Astrocyte of the cerebellum (primary cell): ENCODE results near the gene ZNF536.

ENCODE experiments used
- DNase-seq: peaks from one replicate; pipeline ENCODE4 v3.0.0-alpha.2; 2011; ENCODE audit warnings: low read depth
- H3K4me3 ChIP-seq: 2 replicates; pipeline ENCODE4 v1.5.1; 2011; ENCODE audit warnings: mild to moderate bottlenecking, low read depth, low read length, moderate library complexity
- in situ Hi-C: cut with HindIII; loops from 2 replicates; pipeline ENCODE4 v1.10.0; 2017; ENCODE audit warnings: low sequenced_read_pairs
- TF ChIP-seq, protein P1 (sequence below): IDR thresholded peaks from 2 replicates; pipeline ENCODE4 v1.5.1; 2012; ENCODE audit warnings: low read length, low read depth, moderate library complexity, mild to moderate bottlenecking; ENCODE audit errors: missing control alignments

The ZNF536 gene

DNA sequence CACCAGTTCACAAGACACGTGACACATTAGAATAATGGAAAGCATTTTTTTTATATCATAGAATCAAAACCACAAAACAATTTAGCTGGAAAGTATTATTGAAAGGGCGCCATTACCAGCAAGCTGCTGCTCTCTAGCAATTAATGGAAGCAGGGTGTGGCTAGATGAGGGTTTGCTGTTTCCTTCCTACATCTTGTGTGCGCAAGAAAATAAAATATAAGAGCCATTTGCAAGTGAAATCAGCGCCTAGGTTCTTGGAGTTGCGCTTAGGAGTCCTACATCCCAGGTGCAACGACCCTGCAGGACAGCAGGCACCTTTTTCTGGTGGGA, 140.9 kb downstream of the ZNF536 start:
- in situ Hi-C loops, result no loop called here
- no peak overlapping the region for H3K4me3 ChIP-seq
- DNase-seq, result no peak
- TF ChIP-seq, protein P1, sequence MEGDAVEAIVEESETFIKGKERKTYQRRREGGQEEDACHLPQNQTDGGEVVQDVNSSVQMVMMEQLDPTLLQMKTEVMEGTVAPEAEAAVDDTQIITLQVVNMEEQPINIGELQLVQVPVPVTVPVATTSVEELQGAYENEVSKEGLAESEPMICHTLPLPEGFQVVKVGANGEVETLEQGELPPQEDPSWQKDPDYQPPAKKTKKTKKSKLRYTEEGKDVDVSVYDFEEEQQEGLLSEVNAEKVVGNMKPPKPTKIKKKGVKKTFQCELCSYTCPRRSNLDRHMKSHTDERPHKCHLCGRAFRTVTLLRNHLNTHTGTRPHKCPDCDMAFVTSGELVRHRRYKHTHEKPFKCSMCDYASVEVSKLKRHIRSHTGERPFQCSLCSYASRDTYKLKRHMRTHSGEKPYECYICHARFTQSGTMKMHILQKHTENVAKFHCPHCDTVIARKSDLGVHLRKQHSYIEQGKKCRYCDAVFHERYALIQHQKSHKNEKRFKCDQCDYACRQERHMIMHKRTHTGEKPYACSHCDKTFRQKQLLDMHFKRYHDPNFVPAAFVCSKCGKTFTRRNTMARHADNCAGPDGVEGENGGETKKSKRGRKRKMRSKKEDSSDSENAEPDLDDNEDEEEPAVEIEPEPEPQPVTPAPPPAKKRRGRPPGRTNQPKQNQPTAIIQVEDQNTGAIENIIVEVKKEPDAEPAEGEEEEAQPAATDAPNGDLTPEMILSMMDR, result no peak

DNA sequence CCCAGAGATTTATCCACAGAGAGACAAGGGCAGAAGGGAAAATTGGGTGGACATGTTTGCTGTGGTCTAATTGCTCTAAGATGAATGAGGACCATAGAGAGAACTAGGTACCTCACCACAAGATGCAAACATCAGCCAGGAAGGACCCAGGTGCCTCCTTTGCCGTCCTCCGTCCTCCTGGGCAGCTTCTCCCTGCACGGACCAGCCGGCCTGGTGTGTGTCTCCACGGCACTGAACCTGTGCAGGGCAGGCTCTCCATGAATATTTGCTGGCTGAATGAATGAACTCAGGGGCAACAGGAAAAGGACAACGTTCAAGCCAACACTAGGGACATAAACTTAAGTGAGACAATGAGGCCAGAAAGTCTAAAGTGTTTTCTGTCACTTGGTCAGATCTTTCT, 143.9 kb downstream of the ZNF536 start:
- H3K4me3 ChIP-seq, result no peak overlapping the region
- DNase-seq, result no peak
- in situ Hi-C loops, result no loop called here
- TF ChIP-seq, protein P1, result no peak

DNA sequence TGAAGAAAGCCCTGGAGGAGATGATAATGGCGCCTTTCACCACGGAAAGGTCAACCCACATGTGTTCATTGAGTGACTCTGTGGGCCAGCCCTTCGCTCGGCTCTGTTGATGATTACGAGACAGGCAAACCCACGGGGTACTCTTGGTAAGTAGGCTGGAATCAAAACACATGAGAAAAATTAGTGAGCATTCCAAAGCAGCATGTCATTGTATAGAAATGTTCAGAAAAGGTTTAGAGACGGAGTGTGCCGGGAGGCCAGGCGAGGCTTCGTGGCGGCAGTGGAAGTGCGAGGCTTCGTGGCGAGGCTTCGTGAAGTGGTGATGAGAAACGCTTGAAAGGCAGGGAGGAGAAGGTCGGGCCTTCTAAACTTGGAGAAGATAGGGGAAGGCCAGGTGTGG, 144.3 kb downstream of the ZNF536 start:
- no peak for DNase-seq
- in situ Hi-C loops, result no loop called here
- TF ChIP-seq, protein P1, result no peak
- no peak overlapping the region for H3K4me3 ChIP-seq

DNA sequence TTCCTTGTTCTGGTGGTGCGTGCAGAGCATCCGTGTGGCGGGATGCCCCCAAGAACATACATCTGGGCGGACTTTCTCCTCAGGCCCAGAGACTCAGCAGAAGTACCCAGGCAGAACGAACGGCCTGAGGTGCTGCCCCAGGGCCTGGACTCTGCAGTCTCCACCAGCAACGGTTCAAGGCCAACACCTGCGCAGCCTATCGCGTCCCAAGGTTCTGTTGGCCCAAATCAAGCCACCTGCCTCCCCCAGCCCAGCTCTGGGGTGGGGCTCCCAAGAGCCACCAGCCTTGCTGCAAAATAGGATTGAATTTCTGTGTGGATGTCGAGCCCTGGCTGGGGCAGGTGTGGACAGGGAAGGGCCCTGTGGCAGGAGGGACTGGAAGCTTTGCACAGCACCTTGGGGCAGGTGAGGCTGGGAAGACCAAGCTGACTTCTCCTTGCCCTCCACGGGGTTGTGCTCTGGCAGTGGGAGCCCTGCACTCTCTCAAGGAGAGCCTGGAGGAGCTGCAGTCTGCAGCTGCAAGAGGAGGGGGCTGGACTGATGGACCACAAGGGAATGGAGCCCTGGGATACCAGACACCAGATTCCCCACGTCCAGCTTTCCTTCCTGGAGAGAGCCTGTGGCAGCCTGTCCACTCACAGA, 146.9 kb downstream of the ZNF536 start:
- in situ Hi-C loops, result no loop called here
- DNase-seq, result no peak
- no peak overlapping the region for H3K4me3 ChIP-seq
- TF ChIP-seq, protein P1, result no peak

DNA sequence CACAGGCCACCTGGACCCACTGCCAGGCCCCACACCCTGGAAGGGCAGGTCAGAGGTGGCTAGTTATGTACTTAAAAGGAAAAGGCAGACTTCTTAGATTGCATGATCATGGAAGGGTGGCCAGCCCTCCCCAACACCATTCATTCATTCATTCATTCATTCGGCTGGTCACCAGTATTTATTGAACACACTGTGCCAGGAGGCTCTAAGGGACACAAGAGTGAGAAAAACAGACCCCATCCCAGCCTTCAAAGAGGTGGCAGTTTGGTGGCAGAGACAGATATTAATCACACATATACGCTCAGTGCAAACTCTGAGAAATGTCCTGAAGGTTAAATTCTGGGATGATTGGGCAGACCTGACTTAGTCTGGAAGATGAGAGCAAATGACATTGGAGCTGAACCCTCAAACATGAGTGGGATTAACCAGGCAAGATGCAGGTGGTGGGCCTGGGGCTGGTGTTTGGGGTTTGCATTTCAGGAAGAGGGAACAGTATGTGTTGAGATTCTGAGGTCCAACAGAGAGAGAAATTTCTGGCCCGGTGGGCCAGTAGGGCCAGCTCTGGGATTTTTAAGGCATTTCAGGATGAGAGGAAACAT, 147.5 kb downstream of the ZNF536 start:
- H3K4me3 ChIP-seq, result no peak overlapping the region
- no peak for DNase-seq
- TF ChIP-seq, protein P1, result no peak
- in situ Hi-C loops, result no loop called here

DNA sequence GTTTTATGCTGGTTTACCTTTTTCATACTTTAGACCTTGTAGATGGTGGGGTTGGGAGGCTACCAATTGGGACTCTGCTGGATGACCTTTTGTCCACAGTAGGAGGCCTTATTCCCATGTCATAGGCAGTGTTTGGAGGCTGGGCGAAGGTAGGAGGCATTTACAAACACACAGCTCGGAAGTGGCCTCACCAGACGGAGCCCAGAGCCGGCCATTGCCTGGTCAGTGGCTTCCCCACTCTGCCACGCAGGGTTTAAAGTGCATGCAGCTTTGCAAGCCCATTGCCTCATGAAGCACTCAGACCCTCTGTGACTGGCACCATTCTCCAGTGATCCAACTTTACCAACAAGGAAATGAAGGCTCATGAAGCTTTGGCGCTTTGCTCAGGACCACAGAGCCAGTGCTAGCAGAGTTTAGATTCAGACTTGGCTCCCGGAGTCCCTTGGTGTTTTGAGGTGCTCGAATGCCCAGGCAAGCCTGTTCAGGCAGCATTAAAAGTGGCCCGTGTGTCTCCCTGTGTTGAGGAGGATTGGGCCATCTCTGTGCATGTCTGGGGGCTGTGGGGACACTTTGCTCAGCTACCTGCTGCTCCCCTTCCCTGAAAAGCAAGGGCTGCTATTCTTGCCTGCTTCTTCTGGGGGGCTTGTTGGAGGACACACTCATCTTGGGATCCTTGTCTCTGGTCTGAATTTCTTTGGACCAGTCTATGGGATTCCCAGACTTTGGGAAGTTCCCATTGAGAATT, 148.7 kb downstream of the ZNF536 start:
- H3K4me3 ChIP-seq, result no peak overlapping the region
- in situ Hi-C loops, result no loop called here
- TF ChIP-seq, protein P1, result no peak
- DNase-seq, result no peak
